Measurements from ENCODE around the gene WIPI1. TPM values are rescaled to one million over a fixed set of nuclear protein-coding genes. Genes with fewer than 3 reads are reported as not detected.
"Not testable (repeated sequence)": the region's sequence is repeated elsewhere in the genome, so short reads cannot be mapped to it uniquely, and the experiment has no call there.

The WIPI1 gene
- polyA plus RNA-seq, 10 donors: 37.4 to 56.0 (median 46.9) TPM

DNA sequence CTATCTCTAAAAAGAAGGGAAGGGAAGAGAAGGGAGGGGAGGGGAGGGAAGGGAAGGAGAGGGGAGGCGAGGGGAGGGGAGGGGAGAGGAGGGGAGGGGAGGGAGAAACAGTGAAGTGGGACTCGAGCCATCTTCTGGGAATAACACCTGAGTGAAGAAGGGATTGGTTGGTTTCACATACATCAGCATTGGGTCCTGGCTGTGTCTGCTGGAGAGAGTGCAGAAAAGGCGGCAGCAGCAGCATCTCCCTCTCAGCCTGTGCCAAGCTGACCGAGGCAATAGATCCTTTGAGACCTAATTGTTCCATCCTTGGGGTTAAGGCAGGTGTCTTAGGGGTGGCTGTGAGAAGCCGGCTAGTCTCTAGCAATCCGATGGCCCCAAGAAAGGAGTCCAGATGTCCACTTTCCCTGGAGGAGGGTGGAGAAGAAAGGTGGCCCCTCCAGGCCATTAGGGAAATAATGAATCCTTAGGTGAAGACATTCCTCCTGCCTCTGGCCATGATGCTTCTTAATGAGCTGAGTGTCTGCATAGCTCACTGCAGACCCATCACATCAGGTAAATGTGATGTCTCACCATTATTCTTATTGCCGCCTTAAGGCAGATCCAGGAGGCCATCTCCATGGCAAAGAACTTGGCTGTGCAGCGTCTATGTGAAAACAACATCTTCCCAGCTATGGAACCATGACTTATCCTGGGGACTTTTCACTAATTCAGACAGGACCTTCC is 71.6 kb downstream of the WIPI1 start:
- no peak for DNase-seq

DNA sequence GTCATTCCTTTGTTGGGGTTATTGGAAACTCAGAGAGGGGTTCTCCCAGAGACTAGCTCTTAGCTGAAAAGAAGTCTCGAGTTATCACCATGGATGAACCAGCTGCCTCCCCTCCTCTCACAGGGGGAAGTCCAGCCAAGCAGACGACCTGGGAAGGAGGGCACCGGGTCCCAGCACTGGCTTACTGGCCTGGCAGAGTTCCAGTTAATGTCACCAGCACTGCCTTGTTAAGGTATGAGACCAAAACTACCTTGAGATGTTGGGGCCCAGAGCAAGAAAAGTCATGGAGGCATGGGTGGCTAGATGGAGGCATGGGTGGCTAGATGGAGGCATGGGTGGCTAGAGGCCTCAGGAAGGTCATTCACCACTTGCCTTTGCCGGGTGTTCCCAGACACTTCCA is 72.4 kb downstream of the WIPI1 start:
- DNase-seq: no peak

DNA sequence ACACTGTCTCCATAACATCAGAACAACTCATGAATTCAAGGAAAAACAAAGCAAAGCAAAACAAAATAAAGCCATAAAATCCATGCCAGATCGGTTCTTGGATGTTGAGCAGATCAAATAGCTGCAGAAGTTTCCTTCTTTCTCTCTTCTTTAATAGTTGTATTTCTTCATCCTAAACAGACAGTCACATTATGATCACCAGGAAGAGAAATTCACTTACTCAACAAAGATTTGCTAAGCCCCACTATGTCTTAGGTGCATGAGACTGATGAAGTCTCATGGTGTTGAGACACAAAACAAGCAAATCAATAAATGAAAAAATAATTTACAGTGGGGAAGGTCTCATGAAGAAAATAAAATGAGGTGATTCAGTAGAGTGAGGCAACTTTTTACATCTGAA is 72.8 kb downstream of the WIPI1 start:
- no peak for DNase-seq

DNA sequence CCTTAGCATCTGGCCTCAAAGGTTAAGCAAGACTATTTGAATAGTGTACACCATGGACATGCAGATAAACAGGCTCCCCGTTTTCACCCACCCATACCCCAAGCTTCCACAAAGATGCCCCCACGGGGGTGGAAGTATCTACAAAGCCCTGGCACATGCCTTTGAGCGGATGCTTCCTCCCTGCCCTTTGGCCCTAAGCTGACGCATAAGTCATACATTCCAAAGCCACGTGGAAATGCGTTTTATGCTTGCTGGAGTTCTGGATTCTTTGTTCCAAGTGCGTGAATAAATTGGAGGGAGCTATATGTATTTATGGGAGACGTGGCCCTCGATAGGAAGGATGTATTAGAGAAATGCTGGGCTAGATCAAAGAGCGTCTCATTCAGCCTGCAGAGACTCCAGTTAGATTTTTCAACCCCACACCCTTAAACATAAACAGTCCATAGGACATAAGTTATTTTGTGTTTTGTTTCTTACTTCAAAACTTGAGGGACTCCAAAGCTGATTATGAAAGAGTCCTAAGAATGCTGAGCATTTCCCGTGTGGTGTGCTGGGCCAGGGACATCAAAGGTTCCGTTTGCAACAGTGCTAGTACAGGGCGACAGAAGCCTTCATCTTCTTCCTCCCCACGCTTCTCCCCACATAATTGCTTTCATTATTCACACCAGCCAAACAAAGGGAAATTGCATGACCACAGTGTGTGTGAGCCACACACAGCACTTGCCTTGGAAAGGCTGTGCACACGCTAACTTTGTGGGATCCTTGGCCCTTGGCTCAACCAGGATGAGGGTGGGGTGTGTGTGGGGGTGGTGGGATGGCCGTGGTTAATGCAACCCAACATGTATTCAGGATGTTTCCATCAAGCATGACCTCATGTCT is 73.6 kb downstream of the WIPI1 start:
- peak in 2 of 3 donors; percentile 28 to 34 for DNase-seq

DNA sequence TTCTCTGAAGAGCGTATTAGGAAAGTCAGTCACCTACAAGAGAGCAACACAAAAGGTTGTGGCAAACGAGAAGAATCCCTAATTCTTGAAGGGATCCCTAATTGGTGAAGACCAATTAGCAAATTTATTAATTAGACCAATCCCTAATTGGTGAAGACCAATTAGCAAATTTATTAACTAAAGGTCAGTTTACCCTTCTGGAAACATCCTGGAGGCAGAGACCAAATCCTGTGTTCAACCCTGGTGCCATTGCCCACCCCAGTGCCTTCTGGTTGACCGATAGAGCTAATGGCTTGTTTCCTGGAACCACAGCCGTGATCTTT is 74.2 kb downstream of the WIPI1 start:
- DNase-seq: no peak

DNA sequence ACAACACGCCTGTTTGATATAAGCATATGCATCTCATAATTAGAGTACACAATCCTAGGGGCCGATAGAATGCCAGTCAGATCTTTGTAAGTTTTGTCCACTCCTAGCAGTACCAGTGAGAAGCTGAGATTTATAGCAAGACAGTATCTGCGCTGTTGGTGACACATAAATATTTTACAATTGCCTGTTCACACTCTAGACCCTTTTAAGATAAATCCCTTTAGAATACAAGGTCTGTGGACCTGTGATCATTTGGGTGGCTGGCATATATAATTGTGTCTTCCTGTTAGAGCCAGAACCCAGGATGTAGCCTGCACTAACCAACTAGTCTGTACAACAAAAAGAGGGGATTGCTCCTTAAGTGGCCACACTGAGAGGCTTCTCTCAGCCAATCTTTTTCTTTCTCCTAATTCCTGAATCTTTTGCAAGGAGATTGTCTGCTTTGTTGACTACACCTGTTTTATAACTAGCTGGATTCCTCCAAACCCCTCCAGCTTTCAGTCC is 74.7 kb downstream of the WIPI1 start:
- no peak for DNase-seq

DNA sequence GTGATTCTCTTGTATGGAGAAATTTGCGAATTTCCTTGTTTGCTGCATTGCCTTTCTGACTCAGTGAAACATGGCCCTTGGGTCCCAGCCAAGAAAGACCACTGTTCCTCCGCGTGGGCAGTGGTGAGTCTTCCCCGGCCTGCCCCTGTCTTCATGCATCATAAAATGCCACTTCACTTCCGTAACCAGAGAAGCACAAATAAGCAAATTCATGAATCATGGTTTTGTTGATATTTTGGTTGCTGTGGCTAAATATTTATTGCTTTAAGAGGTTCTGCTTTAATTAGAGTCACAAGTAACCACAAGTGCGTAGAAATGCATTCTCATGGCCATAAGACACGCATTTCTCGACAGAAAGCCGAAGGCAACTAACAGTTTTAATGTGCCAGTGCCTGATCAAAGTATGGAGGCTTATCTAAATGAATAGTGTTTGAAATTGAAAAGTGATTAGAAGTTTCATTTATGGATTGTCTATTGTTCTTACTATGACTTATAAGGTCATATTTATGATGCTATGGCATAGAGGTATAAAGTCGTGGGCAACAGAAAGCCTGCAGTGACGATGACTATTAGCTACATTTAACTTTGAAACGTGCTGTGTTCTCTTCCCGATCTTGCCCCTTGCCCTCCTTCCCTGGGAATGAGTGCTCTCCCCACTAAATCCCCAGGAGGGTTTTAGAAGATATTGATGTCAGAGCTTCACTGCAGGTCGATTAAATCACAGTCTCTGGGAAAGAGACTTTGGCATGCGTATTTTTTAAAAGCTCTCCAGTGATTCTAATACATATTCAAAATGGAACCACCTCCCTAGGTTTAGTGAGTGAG is 76.0 kb downstream of the WIPI1 start:
- DNase-seq: peak in 1 of 3 donors; percentile 31

DNA sequence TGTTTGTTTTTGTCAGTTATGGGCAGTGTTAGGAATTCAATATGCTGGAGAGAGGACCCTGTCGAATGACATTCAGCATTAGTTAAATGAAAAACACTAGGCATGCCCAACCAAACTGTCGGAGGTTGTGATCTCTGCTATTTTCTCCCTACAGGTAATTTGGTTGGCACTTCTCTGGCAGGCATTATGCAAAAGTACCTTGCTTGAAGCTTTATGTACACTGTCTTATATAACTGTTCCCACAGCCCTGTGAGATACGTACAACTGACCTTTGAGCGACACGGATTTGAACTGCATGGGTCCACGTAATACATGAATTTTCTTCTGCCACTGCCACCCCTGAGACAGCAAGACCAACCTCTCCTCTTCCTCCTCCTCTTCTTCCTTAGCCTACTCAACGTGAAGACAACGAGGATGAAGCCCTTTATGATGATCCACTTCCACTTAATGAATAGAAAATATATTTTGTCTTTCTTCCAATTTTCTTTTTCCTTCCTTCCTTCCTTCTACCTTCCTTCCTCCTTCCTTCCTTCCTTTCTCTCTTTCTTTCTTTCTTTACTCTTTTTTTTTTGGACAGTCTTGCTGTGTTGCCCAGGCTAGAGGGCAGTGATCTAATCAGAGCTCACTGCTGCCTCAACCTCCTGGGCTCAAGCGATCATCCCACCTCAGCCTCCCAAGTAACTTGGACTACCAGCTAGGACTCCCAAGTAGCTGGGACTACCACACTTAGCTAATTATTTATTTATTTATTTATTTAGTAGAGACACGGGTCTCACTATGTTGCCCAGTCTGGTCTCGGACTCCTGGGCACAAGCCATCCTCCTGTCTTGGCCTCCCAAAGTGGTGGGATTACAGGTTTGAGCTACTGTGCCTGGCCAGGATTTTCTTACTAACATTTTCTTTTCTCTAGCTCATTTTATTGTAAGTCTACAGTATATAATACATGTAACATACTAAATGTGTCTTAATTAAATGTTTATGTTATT is 77.3 kb downstream of the WIPI1 start:
- DNase-seq: no peak

DNA sequence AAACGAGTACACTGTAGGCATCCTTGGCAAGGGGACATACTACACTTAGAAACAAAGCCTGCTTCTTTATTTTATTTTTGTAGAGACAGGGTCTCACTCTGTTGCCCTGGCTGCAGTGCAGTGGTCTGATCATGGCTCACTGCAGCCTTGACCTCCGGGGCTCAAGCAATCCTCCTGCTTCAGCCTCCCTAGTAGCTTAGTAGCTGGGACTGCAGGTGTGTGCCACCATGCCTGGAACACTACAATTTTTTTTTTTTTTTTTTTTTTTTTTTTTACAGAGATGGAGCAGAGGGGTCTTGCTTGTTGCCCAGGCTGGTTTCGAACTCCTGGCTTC is 78.2 kb downstream of the WIPI1 start:
- no peak for DNase-seq

DNA sequence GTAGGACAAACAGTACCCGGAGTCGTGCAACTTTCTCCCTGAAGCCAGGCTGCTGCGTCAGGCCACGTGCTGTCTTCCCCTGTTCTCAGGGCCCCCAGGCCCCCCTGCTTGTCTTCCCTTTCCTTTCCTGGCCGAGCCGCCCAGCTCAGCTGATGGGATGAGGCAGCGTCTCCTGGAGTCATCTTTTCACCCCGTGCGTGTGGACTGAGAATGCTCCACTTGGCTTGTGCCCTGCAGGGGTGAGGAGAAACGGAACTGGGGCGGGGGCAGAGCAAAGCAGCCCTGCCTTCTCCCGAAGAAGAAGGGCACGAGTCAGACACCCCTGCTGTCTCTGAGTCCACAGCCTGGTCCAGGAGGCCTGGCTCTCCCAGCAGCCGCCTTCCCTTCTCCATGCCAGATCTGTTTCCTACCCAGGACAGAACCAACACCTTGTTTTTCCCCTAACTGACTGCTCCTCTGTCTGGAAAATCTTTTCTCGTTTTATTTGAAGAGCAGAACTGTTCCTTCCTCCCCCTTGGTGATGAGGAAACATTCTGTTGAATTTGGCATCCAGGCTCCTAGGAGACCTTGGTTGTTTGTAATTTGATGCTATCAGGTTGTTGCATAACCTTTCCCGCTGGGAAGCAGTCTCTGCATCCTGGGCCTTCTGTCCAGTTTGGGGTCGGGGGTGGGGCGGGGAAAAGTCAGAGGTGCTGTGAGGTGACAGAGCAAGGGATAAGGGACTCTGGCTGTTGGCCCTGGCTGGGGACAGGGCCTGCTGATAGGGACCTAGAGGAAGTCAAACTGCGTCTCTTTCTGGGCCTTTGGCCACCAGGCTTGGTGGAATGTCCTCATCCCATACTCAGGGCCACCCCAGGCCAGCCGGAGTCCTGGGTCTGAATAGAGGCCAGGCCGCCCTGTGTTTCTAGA is 78.8 kb downstream of the WIPI1 start:
- peak; percentile 62 to 94 (median 87) for DNase-seq

DNA sequence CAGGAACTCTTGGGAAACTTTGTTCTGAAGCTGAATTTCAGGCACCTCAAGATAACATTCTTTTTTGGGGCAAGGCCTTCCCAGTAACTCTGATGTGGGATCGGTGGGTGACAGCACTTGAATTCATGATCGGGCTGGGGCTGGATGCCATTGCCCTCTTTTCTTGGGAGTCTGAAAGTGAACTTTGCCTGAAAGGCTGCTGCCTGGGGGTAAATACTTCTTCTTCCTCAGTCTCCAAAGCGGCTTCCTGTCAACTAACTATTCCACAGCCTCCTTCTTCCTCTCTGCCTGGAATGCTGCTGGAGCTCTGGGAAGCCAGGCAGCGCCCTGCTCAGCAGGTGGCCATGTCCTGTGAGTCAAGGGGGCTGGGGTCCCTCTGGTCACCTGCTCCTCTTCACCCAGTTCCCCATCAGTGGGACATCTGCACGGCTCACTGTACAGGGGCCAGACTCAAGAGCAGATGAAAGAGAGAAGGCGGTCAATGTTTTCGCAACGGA is 79.5 kb downstream of the WIPI1 start:
- no peak for DNase-seq

DNA sequence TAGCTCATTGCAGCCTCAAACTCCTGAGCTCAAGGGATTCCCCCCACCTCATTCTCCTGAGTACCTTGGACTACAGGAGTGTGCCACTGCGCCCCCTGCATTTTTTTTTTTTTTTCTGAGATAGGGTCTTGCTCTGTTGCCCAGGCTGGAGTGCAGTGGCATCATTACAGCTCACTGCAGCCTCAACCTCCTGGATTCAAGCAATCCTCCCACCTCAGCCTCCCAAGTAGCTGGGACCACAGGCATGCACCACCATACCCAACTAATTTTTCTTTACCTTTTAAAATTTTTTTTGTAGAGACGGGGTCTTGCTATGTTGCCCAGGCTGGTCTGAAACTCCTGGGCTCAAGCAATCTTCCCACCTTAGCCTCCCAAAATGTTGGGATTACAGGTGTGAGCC is 81.1 kb downstream of the WIPI1 start:
- not testable (repeated sequence) for DNase-seq

DNA sequence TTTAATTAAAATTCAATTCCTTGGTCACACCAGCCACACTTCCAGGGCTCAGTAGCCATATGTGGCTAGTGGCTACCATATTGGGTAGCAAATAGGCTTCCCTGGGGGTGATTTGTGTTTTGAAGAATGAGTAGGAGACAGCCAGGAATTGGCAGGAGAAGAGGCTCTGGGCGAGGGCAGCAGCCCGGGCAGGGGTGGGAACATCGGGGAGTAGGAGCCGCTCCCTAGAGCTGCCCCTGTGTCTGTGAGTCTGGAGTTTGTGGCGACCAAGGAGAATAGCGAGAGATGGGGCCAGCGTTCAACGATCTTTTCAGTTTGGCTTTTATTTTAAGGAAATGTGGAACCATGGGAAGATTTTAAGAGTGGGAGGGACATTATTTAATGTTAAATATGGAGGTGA is 81.7 kb downstream of the WIPI1 start:
- DNase-seq: no peak

Other genes starting within 250 kb of the WIPI1 start
- 10 to 100 TPM; 57.3 to 77.4 (median 68.3) TPM for gene AMZ2, start 209.5 kb downstream of the WIPI1 start, polyA plus RNA-seq (ENCODE audit: insufficient read length in 10 of 10)
- gene SLC16A6, start 166.4 kb downstream of the WIPI1 start, polyA plus RNA-seq (ENCODE audit: insufficient read length in 10 of 10): 1 to 10 TPM in 2 of 10 donors, under 1 TPM in 8; 0.35 to 1.1 (median 0.59) TPM
- gene ARSG, start 166.0 kb downstream of the WIPI1 start, polyA plus RNA-seq (ENCODE audit: insufficient read length in 10 of 10): 1 to 10 TPM; 2.2 to 4.3 (median 3.1) TPM
- 100 to 1,000 TPM; 267 to 498 (median 331) TPM for gene PRKAR1A, start 54.9 kb upstream of the WIPI1 start, polyA plus RNA-seq (ENCODE audit: insufficient read length in 10 of 10)
- 10 to 100 TPM in 3 of 10 donors, 1 to 10 TPM in 7; 6.7 to 14.3 (median 7.9) TPM for gene FAM20A, start 143.9 kb upstream of the WIPI1 start, polyA plus RNA-seq (ENCODE audit: insufficient read length in 10 of 10)

All from muscle of back (tissue), 11 donors.